ENCODE data around the gene TDRD5.

The TDRD5 gene, protein sequence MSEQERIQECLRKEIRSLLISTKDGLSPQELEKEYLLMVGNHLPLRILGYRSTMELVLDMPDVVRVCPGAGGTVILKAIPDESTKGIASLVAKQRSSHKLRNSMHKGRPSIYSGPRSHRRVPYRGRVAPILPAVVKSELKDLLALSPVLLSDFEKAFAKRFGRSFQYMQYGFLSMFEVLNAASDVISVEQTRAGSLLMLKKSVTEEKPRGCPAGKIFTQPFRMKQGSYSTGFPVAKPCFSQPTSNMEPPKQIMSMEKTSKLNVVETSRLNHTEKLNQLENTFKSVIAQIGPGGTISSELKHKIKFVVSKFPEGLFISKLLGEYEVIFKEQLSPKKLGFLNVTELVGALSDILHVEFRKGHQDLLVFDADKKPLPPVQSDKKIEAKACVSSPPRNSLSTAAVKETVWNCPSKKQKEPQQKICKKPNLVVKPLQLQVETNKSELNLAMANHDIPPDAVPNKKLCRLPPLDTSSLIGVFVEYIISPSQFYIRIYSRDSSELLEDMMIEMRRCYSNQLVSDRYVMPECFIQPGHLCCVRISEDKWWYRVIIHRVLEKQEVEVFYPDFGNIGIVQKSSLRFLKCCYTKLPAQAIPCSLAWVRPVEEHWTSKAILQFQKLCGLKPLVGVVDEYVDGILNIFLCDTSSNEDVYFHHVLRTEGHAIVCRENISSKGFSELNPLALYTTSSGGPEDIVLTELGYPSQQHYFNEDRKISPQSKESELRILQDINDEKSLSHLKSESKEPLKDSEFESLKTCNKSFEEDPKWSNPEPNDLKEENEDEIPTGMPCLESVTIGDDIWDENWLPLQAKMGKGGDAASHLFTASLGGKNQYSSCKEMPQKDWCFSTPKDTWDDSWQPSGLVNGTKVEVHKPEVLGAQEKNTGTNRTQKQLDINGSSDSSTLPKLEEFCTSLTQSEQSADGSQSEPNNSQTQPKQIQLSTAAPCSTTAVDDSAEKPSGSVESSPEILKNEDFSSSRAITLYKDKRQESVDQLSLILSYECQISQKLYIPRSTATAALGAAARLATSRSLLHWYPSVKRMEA

DNA sequence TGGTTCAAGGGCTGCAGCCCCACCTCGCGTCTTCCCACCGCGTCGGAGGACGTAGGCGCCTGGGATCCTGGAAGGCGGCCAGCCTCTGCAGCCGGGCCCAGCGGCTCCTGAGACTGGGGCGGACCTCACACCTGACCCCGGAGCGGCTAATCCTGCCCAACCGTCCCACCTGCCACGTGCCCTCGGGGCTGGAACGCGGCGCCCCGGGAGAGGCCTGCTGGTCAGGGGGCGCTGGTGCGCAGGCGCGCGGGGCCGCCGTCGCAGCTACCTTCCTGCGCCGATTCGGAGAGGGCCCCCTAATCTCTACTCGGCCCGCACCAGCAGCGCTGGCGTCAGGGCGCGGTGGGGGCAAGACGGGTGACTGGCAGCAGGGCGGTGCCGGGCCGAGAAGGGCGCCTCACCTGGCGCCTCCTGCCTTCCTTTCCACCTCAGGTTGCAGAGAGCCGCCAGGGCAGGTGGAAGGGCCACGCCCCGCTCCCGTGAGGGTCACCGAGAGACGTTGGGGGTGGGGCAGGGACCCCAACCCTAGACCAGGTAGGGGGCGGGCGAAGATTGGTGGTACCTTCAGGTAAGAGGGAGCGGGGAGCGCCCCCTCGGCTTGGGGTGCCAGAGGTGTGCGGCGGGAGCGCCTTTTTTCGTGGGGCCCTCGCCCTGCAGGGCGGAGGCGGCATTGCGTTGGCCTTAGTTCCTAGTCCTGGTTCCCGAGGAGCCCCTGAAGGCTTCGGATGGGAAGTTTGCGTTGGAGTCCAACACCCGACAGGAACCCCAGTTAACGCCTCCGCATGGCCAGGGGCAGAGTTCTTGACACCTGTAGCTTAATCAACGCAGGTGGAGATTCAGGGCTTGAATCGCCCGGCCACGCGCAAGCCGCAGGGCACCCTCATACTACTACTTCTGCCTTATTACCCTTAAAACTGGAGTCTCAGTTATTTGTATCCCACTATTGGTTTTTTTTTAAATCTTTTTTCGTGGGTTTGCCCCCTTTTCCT, at the start of gene TDRD5:
Gene TDRD5 (plus strand): TSS at position 241 of the 989 bp plus-strand sequence. CDS start 784 bp downstream, outside the sequence.
- no peak for DNase-seq

- no peak for DNase-seq
Observed at GRCh38 chr1:179545321-179545720, 46.3 kb upstream of the TDRD5 start.

- DNase-seq, result no peak
Observed at GRCh38 chr1:179547021-179547535, 44.6 kb upstream of the TDRD5 start.

- no peak for DNase-seq
Observed at GRCh38 chr1:179548666-179549367, 42.8 kb upstream of the TDRD5 start.

DNA sequence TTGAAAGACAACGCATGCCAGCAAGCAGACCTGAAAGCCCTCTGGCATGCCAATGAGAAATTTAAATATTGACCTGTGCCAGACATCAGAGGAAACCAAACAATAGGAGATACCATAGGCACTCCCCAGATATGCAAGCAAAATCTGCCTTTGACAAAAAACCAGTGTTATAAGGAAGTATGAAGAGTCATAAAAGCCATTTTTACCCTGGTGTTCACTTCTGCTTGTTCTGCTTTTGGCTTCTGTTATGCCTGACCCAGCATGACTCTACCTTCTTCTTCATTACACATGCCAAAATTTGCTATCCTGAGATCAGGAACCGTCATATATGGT, 42.3 kb upstream of the TDRD5 start:
- DNase-seq, result no peak

DNA sequence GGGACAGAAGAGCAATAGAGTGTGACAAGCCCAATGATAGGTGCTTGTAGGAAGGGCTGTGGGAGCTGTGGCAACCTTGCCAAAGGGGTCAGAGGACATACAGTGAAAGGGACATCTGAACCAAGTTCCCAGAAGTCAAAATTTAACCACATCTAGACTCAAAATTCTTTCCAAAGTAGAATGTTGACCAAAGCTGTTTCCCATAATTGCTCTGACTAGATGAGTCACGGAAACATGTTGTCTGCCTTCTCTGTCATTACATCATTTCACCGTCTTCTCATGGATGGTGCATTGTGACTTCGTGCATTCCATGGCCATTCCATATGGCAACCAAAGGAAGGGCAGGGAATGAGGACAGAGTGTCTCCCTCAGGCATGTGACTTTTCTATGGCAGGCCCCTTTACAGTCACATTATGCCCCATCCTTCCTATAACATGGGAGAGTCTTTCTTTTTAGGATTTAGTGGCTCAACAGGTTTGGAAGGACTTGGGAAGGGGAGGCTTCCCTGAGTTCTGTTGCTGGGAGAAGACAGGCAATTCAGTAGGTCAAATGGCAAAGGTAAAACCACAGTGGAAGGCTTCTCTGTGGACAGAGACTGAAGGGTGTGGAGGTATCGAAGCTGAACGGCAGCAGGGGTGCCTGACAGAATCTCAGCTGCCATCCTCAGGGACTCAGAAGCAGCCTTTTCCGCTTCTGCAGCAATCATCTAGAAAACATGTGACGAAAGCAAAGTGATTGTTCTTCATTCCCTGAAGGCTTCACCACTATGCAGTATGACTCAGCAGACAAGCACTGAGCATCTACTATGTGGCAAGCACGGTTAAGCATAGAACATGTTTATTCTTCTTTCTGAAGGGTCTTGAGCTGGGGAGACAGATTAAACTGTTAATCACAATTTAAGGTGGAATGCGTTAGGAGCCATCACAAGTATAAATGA, 40.6 kb upstream of the TDRD5 start:
- no peak for DNase-seq

GRCh38 chr1:179554427-179554826, 37.2 kb upstream of the TDRD5 start:
- DNase-seq, result no peak

- DNase-seq, result no peak
Observed at GRCh38 chr1:179558078-179558477, 33.6 kb upstream of the TDRD5 start.

- DNase-seq, result no peak
Observed at GRCh38 chr1:179575497-179576314, 15.9 kb upstream of the TDRD5 start, which contains the start of gene NPHS2. Gene NPHS2 (minus strand): TSS chr1:179575948. CDS start chr1:179575864, 84 bp downstream.

DNA sequence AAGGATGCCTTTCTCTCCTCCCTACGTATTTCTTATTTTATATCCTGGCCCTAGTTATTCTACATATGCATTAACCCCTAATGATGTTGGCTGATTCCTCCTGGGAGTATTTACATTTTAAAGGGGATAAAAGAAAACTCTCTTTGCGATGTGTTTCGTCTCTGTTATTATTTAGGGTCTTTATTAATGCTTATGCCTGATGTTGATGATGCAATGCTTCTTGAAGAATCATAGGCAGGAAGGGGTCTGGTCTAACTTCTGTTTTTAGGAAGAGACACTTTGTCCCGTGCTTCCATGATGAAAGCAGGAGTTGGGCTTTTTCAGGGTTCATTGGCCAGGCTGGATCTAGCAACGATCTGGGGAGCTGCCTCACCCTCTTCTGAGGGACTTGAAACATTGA, 15.1 kb upstream of the TDRD5 start:
- DNase-seq, result no peak

DNA sequence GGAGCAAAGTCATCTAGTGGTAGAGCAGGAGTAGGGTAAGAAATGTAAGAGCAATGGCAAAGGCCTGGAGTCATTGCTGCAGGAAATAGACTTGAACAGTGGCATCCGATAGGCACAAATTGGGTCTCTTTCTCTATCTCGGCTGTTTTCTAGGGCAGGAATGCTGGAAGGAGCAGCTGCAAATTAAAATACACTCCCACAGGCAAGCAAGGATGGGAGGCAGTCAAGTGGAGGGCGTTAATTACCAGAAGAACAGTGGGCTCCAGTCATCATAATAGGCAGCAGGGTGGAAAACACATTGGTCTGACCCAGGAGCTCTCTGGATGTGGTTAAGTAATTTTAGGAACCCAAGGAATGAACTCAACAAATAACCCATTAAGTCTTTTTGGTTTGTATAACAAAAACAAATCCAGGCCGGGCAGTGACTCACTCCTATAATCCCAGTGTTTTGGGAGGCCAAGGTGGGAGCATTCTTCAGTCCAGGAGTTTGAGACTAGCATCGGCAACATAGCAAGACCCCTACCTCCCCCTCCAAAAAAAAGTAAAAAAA, 7.8 kb upstream of the TDRD5 start:
- DNase-seq, result no peak

DNA sequence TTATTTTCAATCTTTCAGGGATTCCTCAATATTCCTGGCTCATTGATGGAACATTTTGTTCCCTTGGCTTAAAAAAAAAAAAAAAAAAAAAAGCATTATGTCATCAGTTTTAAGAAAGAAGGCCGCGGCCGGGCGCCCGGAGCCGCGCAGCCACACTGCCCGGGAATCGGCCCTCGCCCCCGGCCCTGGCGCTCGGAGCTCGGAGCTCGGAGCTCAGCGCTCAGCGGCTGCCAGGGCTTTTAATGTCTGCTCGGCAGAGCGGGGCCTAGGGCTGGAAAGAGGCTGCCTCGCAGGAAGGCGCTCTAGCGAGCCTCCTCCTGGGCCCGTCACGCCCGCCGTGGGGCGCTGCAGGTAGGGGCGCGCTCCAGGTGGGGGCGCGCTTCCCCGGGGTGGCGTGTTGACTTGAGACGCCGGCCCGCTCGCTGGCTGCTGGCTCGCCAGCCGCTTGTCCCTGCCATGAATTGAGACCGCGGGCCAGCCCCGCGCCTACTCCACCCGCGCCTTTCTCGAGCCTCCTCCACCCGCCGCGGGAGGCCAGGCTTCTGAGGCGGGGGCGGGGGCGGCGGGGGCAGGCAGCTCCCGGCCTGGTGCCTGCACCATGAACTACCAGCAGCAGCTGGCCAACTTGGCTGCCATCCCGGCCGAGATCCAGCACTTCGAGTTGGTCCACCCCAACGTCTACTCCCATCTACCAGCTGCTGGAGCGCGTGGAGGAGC, 5.4 kb upstream of the TDRD5 start:
- no peak for DNase-seq

- DNase-seq, result no peak
Observed at GRCh38 chr1:179587336-179587735, 4.3 kb upstream of the TDRD5 start.

DNA sequence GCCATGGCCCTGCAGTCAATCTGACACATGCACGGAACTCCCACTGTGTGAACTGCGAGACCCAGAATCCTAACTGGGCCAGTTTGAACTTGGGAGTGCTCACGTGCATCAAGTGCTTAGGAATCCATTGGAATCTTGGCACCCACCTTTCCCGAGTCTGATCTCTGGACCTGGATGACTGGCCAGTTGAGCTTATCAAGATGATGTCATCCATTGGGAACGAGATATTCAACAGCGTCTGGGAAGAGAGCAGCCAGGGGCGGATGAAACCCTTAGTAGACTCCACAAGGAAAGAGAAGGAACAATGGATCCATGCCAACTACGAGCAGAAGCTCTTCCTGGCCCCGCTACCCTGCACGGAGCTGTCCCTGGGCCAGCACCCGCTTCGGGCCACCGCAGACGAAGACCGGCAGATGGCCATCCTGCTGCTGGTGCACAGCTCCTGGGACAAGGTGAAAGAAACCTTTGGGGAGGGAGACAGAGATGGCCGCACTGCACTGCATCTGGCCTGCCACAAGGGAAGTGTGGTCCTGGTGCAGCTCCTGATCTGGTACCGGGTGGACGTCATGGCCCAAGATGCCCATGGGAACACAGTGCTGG, 3.1 kb upstream of the TDRD5 start:
- no peak for DNase-seq

DNA sequence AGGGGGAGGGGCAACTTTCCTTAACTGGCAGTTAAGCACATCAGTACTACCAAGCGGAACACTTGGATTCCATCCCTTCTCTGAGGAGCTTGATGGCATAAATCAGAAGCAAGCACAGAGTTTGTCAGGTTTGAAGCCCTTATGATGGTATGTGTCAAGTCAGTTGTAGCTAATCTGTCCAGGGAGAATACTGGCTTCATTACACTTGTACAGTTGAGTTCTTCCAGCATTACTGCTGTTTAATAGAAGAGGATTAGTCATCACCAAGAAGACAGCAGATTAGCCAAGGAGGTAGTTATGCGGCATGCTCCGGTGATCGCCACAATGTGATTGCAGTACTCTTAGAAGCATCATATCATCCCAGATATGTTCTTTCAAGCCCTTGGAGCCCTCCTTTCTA, 2.1 kb upstream of the TDRD5 start:
- no peak for DNase-seq

DNA sequence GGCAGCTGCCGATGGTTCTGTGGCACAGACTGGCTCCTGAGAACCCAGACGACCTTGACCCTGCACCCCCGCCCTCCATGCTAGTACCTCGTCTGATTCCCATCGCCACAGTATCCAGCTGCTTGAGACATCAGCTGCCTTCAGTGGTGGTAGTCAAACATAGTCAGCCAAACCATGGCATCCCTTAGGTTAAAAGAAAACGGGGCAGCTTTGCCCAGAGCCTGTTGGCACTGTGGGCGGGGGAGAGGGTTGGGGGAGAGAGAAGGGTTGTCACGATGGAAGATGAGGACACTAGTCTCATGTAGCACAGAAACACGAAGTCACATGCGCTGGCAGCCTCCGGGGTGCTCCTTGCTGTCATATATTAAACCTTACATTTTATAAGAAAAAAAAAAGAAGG, 961 bp upstream of the TDRD5 start:
- DNase-seq, result no peak

DNA sequence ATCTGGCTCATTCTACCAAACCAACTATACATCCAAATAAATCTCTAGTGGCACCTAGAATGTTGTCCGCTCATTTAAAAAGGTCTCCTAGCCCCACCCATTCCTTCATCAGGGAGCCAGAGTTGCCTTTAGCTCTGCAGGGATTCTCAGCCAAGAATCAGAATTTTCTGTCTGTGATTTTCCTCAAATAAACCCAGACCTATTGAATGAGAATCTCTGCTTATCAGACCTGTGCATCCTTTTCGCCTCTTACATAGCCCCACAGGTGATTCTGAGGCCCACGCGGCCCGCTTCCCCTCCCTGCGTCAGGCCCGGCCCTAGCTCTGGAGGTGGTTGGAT, 410 bp upstream of the TDRD5 start:
- no peak for DNase-seq

DNA sequence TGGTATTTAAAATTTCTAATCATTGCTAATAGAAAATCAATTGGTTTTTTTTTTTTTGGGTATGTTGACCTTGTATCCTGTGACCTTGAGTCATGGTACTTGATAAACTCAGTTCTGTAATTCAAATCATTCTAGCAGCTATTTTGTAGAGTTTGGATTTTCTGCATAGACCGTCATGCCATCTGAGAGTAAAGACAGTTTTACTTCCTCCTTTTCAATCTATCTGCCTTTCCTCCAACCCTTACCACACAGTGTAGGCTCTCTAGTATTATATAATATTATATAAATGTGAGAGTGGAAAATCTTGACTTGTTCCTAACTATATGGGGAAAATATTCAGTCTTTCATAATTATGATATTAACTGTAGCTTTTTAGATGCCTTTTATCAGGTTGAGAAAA, 7.0 kb downstream of the TDRD5 start:
- DNase-seq, result no peak
